GM12873 (cell line): ENCODE data around the gene NOXO1.

ENCODE experiments used
- TF ChIP-seq, protein P1 (sequence below): IDR thresholded peaks from 2 replicates; pipeline ENCODE4 v1.5.1; 2012; ENCODE audit warnings: low read depth, mild to moderate bottlenecking, moderate library complexity, low read length, control low read depth; ENCODE audit not compliant: insufficient read depth; ENCODE audit errors: missing control alignments

Gene NOXO1

GRCh38 chr16:1975432-1976215 lies 5.6 kb downstream of the NOXO1 start:
- TF ChIP-seq, protein P1, sequence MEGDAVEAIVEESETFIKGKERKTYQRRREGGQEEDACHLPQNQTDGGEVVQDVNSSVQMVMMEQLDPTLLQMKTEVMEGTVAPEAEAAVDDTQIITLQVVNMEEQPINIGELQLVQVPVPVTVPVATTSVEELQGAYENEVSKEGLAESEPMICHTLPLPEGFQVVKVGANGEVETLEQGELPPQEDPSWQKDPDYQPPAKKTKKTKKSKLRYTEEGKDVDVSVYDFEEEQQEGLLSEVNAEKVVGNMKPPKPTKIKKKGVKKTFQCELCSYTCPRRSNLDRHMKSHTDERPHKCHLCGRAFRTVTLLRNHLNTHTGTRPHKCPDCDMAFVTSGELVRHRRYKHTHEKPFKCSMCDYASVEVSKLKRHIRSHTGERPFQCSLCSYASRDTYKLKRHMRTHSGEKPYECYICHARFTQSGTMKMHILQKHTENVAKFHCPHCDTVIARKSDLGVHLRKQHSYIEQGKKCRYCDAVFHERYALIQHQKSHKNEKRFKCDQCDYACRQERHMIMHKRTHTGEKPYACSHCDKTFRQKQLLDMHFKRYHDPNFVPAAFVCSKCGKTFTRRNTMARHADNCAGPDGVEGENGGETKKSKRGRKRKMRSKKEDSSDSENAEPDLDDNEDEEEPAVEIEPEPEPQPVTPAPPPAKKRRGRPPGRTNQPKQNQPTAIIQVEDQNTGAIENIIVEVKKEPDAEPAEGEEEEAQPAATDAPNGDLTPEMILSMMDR: no peak

DNA sequence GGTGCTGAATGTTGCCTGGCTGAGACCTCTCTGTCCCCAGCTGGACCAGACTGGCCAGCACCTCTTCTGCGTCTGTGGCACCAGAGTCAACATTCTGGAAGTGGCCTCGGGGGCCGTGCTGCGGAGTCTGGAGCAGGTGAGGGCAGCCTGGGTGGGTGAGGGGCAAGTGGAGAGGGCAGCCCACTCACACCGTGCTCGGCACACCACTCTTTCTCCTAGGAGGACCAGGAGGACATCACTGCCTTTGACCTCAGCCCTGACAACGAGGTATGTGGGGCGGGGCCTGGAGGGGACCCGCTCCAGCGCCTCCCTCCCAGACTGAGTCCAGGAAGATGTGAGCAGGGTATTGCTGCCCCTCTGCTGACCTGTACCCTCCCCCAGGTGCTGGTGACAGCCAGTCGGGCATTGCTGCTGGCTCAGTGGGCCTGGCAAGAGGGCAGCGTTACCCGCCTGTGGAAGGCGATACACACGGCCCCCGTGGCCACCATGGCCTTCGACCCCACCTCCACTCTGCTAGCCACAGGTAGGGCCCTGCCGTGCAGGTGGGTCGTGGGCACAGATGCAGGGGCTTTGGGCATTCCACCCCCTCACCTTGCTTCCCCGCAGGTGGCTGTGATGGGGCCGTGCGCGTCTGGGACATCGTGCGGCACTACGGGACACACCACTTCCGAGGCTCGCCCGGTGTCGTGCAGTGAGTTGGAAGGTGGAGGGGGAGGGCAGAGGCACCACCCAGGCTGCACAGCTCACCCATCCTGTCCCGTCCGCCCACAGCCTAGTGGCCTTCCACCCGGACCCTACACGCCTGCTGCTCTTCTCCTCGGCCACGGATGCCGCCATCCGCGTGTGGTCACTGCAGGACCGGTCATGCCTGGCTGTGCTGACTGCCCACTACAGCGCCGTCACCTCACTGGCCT lies 6.9 kb downstream of the NOXO1 start:
- TF ChIP-seq, protein P1: no peak

- TF ChIP-seq, protein P1: no peak
Measured at GRCh38 chr16:1973461-1974156, 7.7 kb downstream of the NOXO1 start.

- TF ChIP-seq, protein P1: no peak
Measured at GRCh38 chr16:1972490-1972877, 8.8 kb downstream of the NOXO1 start.

DNA sequence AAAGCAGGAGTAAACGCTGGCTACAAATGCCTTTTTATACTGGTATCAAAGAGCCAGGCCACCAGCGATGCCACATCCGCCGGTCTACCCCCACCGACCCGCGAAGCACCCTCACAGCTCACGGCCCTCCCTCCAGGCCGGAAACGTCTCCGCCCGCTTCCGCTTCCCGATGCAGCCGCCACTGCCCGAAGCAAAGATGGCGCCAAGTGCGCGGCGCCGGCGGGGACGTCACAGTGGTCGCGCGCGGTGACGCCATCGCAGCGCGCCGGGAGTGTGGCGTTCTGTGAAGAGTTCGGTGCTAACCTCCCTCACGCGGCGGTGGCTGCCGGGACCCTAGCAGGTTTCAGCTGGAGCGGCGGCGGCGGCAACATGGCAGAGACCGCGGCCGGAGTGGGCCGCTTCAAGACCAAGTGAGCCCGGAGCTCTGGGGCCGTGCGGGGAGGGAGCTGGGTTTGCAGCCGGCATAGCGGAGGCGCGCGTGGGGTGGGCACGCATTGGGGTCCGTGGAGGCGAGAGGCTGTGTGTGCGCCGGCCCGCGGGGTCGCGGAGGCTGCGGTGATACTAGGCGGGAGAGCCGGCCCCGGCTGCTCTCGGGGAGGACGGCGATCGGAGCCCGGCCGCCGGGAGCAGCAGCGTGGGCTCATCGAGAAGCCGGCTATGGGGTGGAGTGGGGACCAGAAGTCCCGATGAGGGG lies 9.3 kb downstream of the NOXO1 start, which contains the start of gene TBL3:
Gene TBL3, plus strand, starts transcription at position 258 of the 694 bp plus-strand sequence. Its CDS starts 112 bp downstream, at position 370.
- TF ChIP-seq, protein P1: no peak

DNA sequence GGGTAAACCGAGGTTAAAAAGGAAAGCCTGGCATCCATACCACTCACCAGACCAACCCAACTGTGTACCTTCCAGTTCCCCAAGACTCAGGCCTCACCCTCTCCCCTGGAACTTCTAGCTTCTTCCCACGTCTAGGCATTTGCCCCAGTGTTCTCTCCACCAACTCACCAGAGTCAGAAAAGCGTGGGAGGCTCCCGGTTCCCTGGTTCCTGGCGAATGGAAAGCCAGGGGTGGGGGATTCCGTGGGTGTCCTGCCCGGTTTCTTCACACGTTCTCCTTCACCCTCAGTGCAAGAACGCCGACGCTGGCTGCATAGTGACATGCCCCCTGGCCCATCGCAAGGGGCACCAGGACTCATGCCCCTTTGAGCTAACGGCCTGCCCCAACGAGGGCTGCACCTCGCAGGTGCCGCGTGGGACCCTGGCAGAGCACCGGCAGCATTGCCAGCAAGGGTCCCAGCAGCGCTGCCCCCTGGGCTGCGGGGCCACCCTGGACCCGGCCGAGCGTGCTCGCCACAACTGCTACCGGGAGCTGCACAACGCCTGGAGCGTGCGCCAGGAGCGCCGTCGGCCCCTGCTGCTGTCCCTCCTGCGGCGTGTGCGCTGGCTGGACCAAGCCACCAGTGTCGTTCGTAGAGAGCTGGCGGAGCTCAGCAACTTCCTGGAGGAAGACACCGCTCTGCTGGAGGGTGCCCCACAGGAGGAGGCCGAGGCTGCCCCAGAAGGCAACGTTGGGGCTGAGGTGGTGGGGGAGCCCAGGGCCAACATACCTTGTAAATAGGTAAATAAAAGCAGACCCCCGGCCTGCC lies 12.9 kb downstream of the NOXO1 start:
- TF ChIP-seq, protein P1: no peak
